ENCODE measurements around the gene SMIM43. TPM values are rescaled to one million over a fixed set of nuclear protein-coding genes. Genes with fewer than 3 reads are reported as not detected.

SMIM43 gene
- total RNA-seq, 2 donors from 2014 or later, result not detected

DNA sequence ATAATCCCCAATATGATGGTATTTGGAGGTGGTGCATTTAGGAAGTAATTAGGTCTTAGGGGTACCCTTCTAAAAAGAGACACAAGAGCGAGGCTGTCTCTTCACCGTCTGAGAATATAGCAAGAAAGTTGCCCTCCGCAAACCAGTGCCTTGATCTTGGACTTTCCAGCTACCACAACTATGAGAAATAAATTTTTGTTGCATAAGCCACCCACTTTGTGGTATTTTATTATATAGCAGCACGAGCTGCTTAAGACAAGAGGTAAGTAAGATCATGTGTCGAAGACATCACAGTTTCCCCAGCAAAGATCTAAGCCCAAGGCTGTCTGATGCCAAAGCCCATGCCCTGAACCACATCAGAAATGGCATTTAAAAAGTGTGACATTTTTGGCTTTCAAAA, 26.5 kb upstream of the SMIM43 start:
- H3K4me1 Mint-ChIP-seq (ENCODE audit: low read depth), result peaks cover 38% of the 10 kb centered on the region
- ATAC-seq (replicated peaks in 1 of 2) (no peak), DNase-seq (no peak)
- no peak overlapping the region for H3K27ac Mint-ChIP-seq
- no peak overlapping the region for H3K4me3 Mint-ChIP-seq
- H3K27me3 Mint-ChIP-seq (ENCODE audit: low read depth), result peaks cover 16% of the 10 kb centered on the region
- H3K36me3 Mint-ChIP-seq (ENCODE audit: insufficient read depth in 2 of 2), result no peaks in the 10 kb centered on the region
- no peaks in the 10 kb centered on the region for H3K9me3 Mint-ChIP-seq

DNA sequence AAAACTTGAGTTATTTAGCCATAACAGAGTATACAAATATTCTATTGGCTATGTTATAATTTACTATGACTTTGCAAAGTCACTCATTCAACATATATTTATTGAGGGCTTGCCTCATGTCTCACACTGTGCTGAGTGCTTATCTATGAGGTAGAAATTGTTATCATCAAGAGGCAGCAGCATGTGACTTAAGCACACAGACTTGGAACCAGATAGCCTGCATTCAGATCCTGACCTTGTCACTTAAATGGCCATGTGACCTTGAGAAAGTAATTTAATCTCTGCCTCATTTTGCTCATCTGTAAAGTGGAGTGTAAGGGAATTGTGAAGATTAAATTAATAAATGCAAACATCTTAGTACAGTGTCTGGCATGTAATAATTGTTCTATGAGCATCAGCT, 26.0 kb upstream of the SMIM43 start:
- Mint-ChIP-seq H3K36me3 (ENCODE audit: insufficient read depth in 2 of 2) (no peaks in the 10 kb centered on the region), H3K4me1 (ENCODE audit: low read depth) (peaks cover 35% of the 10 kb centered on the region), H3K9me3 (no peaks in the 10 kb centered on the region), H3K4me3 (no peak overlapping the region), H3K27ac (no peak overlapping the region), H3K27me3 (ENCODE audit: low read depth) (peaks cover 16% of the 10 kb centered on the region)
- ATAC-seq (replicated peaks in 1 of 2), result no peak
- no peak for DNase-seq

DNA sequence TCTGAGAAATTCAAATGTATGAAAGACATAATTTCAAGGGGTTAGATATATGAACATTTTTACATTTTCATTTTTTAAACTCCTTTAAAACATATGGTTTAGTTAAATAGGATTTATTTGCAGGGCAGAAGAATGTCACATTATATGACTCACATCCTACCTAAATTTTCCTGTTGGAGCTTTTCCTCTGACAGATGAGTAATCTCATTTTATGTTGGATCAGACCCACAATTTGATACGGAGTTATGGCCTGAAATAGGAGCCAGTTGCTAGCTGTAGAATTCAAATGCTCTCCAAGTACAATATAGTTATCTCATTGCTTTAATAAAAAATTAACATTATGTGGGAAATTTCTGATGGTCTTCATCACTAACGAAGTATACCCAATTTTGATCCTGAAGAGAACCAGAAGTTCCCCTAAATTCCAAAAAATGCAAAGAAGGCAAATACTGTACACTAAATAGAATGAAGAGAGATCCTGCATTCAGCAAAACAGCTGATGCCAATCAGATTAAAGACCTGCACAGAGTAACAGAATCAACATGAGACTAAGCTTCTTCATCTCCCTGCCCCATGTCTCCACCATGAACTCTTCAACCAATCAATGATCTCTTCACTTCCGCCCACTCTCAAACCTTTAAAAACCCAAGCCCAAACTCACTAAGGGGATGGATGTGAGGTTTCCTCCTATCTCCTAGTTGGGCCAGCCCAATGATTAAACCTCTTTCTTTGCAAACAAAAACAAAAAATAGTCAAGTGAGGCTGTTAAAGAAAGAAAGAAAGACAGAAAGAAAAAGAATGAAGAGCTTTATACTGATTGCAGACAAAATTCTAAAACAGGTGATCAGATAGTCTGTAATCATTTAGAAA, 25.2 kb upstream of the SMIM43 start:
- H3K4me3 Mint-ChIP-seq, result no peak overlapping the region
- ATAC-seq (replicated peaks in 1 of 2) (no peak), DNase-seq (no peak)
- peaks cover 27% of the 10 kb centered on the region for H3K4me1 Mint-ChIP-seq (ENCODE audit: low read depth)
- H3K27me3 Mint-ChIP-seq (ENCODE audit: low read depth), result peaks cover 16% of the 10 kb centered on the region
- no peaks in the 10 kb centered on the region for H3K36me3 Mint-ChIP-seq (ENCODE audit: insufficient read depth in 2 of 2)
- no peak overlapping the region for H3K27ac Mint-ChIP-seq
- H3K9me3 Mint-ChIP-seq, result no peaks in the 10 kb centered on the region

DNA sequence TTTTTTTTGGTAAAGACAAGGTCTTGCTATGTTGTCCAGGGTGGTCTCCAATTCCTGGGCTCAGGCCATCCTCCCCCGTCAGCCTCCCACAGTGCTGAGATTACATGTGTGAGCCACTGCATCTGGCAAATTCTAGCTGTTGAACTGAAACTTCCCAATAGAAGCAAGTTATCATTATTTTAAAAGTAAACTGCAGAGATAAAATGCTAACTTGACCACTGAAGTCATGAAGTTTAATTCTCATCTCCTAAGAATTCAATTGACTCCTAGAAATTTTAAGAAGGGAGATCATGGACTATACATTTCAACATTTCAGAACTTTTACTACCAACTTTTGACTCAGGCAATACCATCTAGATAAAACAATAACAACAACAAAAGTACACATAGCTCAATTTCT, 24.5 kb upstream of the SMIM43 start:
- Mint-ChIP-seq H3K27me3 (ENCODE audit: low read depth) (peaks cover 18% of the 10 kb centered on the region), H3K4me3 (no peak overlapping the region), H3K27ac (no peak overlapping the region), H3K4me1 (ENCODE audit: low read depth) (peaks cover 19% of the 10 kb centered on the region), H3K36me3 (ENCODE audit: insufficient read depth in 2 of 2) (no peaks in the 10 kb centered on the region), H3K9me3 (no peaks in the 10 kb centered on the region)
- ATAC-seq (replicated peaks in 1 of 2) (no peak), DNase-seq (no peak)

DNA sequence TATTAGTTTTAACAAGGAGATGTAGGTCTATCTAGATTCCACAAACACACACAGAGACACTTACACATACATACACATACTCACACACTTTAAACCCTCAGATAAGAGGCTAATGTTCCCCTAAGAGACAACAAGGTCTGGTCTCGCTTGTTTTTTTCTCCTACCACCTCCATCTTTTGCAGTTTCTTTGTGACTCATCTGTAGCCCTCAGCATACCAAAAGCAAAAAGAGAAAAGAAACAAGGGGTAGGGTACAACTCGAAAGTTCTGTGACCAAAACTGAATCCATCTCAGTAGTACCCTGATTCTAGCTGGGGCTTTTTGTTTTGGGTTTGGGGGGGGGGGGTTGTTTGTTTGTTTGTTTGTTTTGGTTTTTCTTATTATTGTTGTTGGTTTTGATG, 23.9 kb upstream of the SMIM43 start:
- H3K27ac Mint-ChIP-seq, result no peak overlapping the region

DNA sequence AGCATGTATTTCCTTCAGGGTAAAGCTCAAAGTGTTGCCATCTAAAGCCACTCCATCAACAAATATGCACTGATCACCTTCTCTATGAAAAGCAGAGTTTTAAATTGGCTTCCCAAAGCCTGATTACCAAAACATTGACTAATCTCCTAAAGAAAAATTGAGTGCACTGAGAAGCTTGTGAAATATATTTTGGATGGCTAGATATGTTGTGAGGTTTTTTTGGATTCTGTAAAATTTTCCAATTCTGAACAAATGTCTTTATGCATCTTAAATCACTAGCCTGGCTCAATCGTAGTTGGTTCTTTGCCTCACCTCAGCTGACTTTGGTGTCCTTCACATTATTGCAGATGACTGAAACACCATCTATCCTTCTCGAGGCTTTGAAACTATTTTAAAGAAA, 21.3 kb upstream of the SMIM43 start:
- Mint-ChIP-seq H3K27ac (no peak overlapping the region), H3K4me1 (ENCODE audit: low read depth) (peaks cover 18% of the 10 kb centered on the region), H3K36me3 (ENCODE audit: insufficient read depth in 2 of 2) (peaks cover 0 to 2% of the 10 kb centered on the region in 2 donors), H3K27me3 (ENCODE audit: low read depth) (peaks cover 38% of the 10 kb centered on the region), H3K9me3 (peaks cover 0 to 1% of the 10 kb centered on the region in 2 donors), H3K4me3 (no peak overlapping the region)
- DNase-seq (no peak), ATAC-seq (replicated peaks in 1 of 2) (no peak)

More for the DNA sequence above, 23.9 kb upstream of the SMIM43 start:
- peaks cover 0 to under 1% of the 10 kb centered on the region in 2 donors for H3K36me3 Mint-ChIP-seq (ENCODE audit: insufficient read depth in 2 of 2)
- H3K27me3 Mint-ChIP-seq (ENCODE audit: low read depth), result peaks cover 22% of the 10 kb centered on the region
- peaks cover 0 to under 1% of the 10 kb centered on the region in 2 donors for H3K9me3 Mint-ChIP-seq
- ATAC-seq (replicated peaks in 1 of 2), result peak; percentile 73 to 79
- no peak for DNase-seq
- H3K4me1 Mint-ChIP-seq (ENCODE audit: low read depth), result peaks cover 18% of the 10 kb centered on the region
- H3K4me3 Mint-ChIP-seq, result no peak overlapping the region

DNA sequence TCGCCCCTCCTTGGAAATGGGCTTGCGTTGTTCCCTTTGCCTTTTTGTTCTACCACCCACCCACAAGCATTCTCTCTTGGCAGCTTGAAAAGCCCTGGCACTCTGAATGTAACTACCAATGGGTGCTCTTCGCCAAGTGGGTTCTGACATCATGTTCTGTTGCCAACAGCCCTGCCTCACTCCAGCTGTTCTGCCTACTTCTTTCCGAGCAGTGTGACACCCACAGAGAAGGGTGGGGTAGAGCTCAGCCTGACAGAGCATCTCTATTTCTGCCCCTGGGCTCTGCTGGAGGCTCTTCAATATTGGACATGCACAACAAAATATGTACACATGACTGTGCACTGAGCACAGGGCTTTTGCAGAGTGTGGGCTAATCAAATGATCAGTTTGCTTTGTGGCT, 20.5 kb upstream of the SMIM43 start:
- no peak overlapping the region for H3K4me3 Mint-ChIP-seq
- H3K27ac Mint-ChIP-seq, result no peak overlapping the region
- H3K9me3 Mint-ChIP-seq, result peaks cover 0 to 1% of the 10 kb centered on the region in 2 donors
- peaks cover 0 to 2% of the 10 kb centered on the region in 2 donors for H3K36me3 Mint-ChIP-seq (ENCODE audit: insufficient read depth in 2 of 2)
- ATAC-seq (replicated peaks in 1 of 2) (no peak), DNase-seq (no peak)
- peaks cover 18% of the 10 kb centered on the region for H3K4me1 Mint-ChIP-seq (ENCODE audit: low read depth)
- H3K27me3 Mint-ChIP-seq (ENCODE audit: low read depth), result peaks cover 40% of the 10 kb centered on the region

DNA sequence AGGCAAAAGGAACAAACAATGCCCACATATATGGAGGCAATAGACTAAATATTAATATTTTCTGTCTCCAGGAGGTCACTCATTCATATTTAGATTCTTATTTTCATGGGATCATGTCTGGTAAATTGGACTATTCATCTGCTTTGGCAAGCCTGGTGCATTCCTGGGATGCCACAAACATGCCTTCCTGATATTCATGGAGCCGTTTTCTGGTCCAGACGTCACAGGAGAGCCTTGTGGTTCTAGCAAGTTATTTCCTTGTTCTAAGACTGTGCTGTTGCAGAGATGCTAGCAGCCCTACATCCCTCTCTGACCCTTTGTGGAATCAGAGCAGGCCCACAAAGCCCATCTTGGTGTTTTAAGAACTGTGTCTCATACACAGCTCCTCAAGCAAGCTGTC, 20.0 kb upstream of the SMIM43 start:
- H3K27me3 Mint-ChIP-seq (ENCODE audit: low read depth), result peaks cover 40% of the 10 kb centered on the region
- peaks cover 18% of the 10 kb centered on the region for H3K4me1 Mint-ChIP-seq (ENCODE audit: low read depth)
- no peak for ATAC-seq (replicated peaks in 1 of 2)
- peaks cover 0 to 2% of the 10 kb centered on the region in 2 donors for H3K36me3 Mint-ChIP-seq (ENCODE audit: insufficient read depth in 2 of 2)
- H3K9me3 Mint-ChIP-seq, result peaks cover 0 to 1% of the 10 kb centered on the region in 2 donors
- no peak overlapping the region for H3K4me3 Mint-ChIP-seq
- no peak for DNase-seq
- H3K27ac Mint-ChIP-seq, result no peak overlapping the region

DNA sequence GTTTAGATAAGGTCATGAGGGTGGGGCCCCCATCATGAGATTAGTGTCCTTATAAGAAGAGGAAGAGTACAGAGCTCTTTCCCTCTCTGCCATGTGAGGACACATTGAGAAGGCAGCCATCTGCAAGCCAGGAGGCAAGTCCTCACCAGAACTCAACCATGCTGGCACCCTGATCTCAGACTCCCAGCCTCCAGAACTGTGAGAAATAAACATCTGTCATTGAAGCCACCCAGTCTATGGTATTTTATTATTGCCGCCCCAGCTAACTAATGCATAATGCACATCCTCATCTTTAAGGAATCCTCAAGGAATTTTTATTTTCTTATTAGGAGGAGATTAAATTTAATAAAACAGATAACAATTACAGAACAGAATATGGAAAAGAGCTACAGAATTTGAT, 19.4 kb upstream of the SMIM43 start:
- peaks cover 0 to 1% of the 10 kb centered on the region in 2 donors for H3K9me3 Mint-ChIP-seq
- peaks cover 0 to 2% of the 10 kb centered on the region in 2 donors for H3K36me3 Mint-ChIP-seq (ENCODE audit: insufficient read depth in 2 of 2)
- H3K4me3 Mint-ChIP-seq, result no peak overlapping the region
- no peak for ATAC-seq (replicated peaks in 1 of 2)
- H3K27me3 Mint-ChIP-seq (ENCODE audit: low read depth), result peaks cover 38% of the 10 kb centered on the region
- no peak overlapping the region for H3K27ac Mint-ChIP-seq
- no peak for DNase-seq
- peaks cover 16% of the 10 kb centered on the region for H3K4me1 Mint-ChIP-seq (ENCODE audit: low read depth)

DNA sequence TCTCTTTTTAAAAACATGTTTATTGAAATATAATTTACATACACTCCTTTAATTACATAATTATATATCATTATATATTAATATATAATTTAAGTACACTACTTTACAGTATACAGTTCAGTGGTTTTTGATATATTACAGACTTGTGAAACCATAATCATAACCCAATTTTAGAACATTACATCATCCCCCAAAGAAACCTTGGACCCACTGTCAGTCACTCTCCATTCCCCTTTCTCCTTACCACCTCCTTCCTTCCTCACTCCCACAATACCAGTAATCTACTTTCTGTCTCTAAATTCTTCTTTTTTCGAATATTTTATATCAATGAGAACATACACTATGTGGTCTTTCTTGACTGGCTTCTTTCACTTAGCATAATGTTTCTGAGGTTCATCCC, 18.2 kb upstream of the SMIM43 start:
- peaks cover 0 to 1% of the 10 kb centered on the region in 2 donors for H3K9me3 Mint-ChIP-seq
- peaks cover 37% of the 10 kb centered on the region for H3K27me3 Mint-ChIP-seq (ENCODE audit: low read depth)
- DNase-seq, result no peak
- no peak overlapping the region for H3K4me3 Mint-ChIP-seq
- H3K4me1 Mint-ChIP-seq (ENCODE audit: low read depth), result peaks cover 4% of the 10 kb centered on the region
- no peak overlapping the region for H3K27ac Mint-ChIP-seq
- ATAC-seq (replicated peaks in 1 of 2), result no peak
- H3K36me3 Mint-ChIP-seq (ENCODE audit: insufficient read depth in 2 of 2), result peaks cover 0 to 2% of the 10 kb centered on the region in 2 donors

DNA sequence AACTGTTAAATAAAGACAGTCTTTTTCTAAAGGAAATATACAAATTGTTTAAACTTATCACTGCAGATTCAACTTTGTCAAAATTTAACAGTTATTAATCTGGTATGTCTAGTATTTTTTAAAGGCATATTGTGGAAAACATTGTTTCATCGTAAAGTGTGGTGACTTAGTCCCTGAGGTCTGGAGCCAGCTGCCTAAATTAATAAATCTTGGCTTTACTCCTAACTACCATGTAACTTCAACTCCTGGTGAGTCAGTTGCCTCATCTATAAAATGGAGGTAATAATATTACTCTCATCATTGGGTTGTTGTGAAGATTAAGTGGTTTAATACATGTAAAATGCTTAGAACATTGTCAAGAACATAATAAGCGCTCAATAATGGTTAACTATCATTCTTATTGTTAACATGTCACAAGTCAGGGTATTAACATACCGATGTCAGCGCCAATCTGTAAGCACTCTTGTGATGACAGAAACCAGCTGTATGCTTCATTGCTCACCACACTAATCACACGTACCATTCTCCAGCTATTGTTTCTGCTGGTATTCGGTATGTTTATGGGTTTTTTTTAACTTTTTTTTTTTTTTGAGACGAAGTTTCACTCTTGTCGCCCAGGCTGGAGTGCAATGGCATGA, 14.1 kb upstream of the SMIM43 start:
- Mint-ChIP-seq H3K27me3 (ENCODE audit: low read depth) (peaks cover 46% of the 10 kb centered on the region), H3K4me3 (no peak overlapping the region), H3K27ac (no peak overlapping the region), H3K4me1 (ENCODE audit: low read depth) (no peaks in the 10 kb centered on the region), H3K9me3 (peaks cover 0 to 1% of the 10 kb centered on the region in 2 donors), H3K36me3 (ENCODE audit: insufficient read depth in 2 of 2) (peaks cover 0 to 2% of the 10 kb centered on the region in 2 donors)
- DNase-seq, result no peak
- ATAC-seq (replicated peaks in 1 of 2), result no peak

DNA sequence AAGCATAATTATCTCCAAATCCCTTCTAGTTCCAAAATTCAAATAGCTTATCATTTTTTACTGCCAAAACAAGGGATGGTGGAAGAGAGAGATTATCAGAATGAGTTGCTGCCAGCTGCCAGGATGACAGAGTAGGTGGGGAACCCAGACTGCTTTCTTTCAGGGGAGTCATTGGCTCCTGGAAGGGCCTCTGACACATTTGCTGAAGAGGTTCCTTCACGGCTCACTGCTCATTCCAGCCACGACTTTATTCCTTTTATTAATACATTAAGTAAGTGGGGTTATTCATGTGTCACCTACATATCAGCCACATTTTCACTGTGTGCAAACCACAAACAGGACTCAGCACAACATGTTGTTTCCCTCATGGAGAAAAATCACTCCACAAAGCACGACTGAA, 12.7 kb upstream of the SMIM43 start:
- H3K4me3 Mint-ChIP-seq, result no peak overlapping the region
- DNase-seq, result no peak
- H3K36me3 Mint-ChIP-seq (ENCODE audit: insufficient read depth in 2 of 2), result no peaks in the 10 kb centered on the region
- no peaks in the 10 kb centered on the region for H3K4me1 Mint-ChIP-seq (ENCODE audit: low read depth)
- no peaks in the 10 kb centered on the region for H3K9me3 Mint-ChIP-seq
- peaks cover 44% of the 10 kb centered on the region for H3K27me3 Mint-ChIP-seq (ENCODE audit: low read depth)
- ATAC-seq (replicated peaks in 1 of 2), result no peak
- H3K27ac Mint-ChIP-seq, result no peak overlapping the region

DNA sequence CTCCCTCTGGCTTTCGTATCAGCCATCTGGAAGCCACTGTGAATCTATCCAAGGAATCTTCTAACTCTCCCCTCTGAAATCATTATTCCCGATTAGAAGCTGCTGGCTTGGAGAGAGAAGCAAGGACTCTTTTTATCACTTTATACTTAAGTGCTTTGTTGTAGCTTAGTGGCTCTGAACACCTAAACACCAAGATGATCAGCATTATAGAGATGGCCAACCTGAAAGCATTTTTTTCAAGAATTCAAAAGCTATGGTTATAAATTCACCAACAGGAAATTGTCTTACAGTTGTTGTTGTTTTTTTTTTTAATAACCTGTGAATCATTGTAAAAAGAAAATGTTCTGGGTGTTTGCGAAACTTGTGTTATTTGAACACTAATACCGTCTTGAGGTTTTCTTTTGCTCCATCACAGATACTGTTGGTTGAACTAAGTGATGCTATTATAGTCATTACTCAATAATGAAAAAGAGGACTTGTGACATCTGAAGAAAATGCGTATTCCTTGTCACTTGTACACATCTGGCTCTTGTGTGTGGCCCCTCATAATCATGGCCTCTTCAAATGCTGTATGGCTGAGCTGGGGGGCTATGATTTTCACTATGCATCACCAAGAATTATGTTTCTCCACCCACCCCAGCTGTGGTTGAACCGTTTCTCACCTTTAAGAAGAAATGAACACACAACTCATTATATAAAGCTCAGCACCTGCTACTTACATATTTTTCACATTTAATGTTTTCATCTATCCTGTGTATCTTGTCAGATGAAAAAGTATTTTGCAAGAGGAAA, 11.8 kb upstream of the SMIM43 start:
- DNase-seq, result no peak
- Mint-ChIP-seq H3K27ac (no peak overlapping the region), H3K4me1 (ENCODE audit: low read depth) (no peaks in the 10 kb centered on the region), H3K9me3 (no peaks in the 10 kb centered on the region), H3K27me3 (ENCODE audit: low read depth) (peaks cover 49% of the 10 kb centered on the region), H3K36me3 (ENCODE audit: insufficient read depth in 2 of 2) (no peaks in the 10 kb centered on the region), H3K4me3 (no peak overlapping the region)
- ATAC-seq (replicated peaks in 1 of 2), result no peak

All from activated T-cell treated with anti-CD3 and anti-CD28 coated beads, Interleukin-2, amount 50 U/mL, for 72 hours (primary cell).